OCI-LY3 (cell line): ENCODE measurements around the gene CLTCL1.

Experiments used
- CTCF ChIP-seq: fragments of 200-600, 300-600 bp; sonication (generic); IDR thresholded peaks from 2 replicates; pipeline ENCODE4 v1.5.1; 2014; ENCODE audit warnings: antibody characterized with exemption, low read length, low read depth
- EZH2phosphoT487 ChIP-seq: fragments of 200-600 bp; shearing (Covaris generic); IDR thresholded peaks from 2 replicates; pipeline ENCODE4 v1.6.1; 2018; ENCODE audit warnings: antibody characterized with exemption, mixed run types, low read depth

- TF ChIP-seq CTCF (no peak), EZH2phosphoT487 (no peak)
Observed at GRCh38 chr22:19225560-19225959, 66.0 kb downstream of the CLTCL1 start.
